ENCODE measurements around the gene SECTM1.

- TF ChIP-seq CTCF (IDR thresholded peaks at IDR 0.05) (no peak), EZH2 (IDR thresholded peaks at IDR 0.05) (no peak)
These were observed 14.9 kb upstream of the SECTM1 start for GRCh38 chr17:82348434-82348833.

Data from neural progenitor cell (in vitro differentiated cells).